ENCODE data around the gene GPR35.

GPR35 gene

DNA sequence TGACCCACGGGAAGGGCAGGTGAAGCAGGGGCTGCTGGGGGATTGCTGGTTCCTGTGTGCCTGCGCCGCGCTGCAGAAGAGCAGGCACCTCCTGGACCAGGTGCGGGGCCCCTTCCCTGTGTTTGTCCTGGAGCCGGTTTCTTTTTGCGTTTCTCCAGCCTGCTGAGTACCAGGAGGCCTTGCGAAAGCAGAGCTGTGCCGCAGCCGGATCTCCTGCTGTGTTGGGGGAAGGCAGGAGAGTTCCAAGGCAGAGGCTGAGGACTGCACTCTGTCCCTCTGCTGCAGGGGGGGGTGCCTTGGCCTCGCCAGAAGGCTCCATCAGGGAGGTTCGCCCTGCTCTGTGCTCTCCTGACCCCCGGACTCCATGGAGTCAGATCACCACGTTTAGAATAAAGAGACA lies 35.9 kb upstream of the GPR35 start:
- TF ChIP-seq, protein P1, sequence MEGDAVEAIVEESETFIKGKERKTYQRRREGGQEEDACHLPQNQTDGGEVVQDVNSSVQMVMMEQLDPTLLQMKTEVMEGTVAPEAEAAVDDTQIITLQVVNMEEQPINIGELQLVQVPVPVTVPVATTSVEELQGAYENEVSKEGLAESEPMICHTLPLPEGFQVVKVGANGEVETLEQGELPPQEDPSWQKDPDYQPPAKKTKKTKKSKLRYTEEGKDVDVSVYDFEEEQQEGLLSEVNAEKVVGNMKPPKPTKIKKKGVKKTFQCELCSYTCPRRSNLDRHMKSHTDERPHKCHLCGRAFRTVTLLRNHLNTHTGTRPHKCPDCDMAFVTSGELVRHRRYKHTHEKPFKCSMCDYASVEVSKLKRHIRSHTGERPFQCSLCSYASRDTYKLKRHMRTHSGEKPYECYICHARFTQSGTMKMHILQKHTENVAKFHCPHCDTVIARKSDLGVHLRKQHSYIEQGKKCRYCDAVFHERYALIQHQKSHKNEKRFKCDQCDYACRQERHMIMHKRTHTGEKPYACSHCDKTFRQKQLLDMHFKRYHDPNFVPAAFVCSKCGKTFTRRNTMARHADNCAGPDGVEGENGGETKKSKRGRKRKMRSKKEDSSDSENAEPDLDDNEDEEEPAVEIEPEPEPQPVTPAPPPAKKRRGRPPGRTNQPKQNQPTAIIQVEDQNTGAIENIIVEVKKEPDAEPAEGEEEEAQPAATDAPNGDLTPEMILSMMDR (IDR thresholded peaks at IDR 0.05; ENCODE audit: extremely low read depth, insufficient read depth, missing control alignments) = no peak
- DNase-seq (ENCODE audit: low spot score) = no peak
- in situ Hi-C loops (cut with MboI; ENCODE audit: low pct_unique_long_range_greater_than_20kb, low sequenced_read_pairs, unreplicated experiment) = no loop called here

DNA sequence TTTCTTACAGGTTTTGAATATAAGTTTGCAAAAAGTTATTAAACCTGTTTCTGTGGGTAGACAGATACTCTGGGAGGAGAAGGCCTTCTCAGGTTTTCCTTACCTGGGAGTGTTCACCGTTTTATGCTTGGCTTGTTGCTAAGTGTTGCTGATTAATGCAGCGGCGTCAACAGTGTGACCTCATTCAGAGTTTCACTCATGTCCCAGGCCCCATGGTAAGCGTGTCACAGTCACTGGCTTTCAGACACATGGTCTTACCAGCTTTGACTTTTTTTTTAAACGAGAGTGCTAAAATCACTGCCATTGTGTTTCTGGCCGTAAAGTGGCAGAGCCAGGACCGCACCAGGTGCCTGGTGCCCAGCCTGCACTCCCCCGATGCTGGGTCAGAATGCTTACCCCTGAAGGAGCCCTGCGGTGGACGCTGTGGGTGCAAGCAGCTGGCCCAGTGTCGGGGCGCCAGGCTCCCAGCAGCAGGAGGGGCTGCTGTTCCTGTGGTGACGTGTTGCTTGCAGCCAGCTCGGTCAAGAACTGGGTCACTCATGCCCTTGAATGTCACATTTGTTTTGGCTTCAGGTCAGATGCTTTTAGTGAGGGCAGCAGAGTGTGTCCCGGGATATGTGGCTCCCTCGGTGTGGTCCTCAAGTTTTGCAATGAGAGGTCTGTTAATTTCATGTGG lies 35.3 kb upstream of the GPR35 start:
- in situ Hi-C loops (cut with MboI; ENCODE audit: low pct_unique_long_range_greater_than_20kb, low sequenced_read_pairs, unreplicated experiment) = no loop called here
- DNase-seq (ENCODE audit: low spot score) = no peak
- TF ChIP-seq, protein P1 (IDR thresholded peaks at IDR 0.05; ENCODE audit: extremely low read depth, insufficient read depth, missing control alignments) = no peak

DNA sequence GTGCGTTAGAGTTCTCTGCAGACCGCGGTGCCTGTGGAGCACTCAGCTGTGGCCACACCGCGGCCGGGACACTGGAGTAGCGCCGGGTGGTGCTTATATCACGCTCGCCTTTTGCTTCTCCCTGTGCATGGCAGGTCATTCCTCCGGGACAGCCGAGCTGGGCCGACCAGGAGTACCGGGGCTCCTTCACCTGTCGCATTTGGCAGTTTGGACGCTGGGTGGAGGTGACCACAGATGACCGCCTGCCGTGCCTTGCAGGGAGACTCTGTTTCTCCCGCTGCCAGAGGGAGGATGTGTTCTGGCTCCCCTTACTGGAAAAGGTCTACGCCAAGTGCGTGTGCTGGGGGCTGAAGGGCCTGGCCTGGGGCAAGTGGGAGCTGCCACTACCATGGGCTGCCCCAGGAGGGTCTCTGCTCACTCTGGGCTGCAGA lies 34.6 kb upstream of the GPR35 start:
- in situ Hi-C loops (cut with MboI; ENCODE audit: low pct_unique_long_range_greater_than_20kb, low sequenced_read_pairs, unreplicated experiment) = no loop called here
- TF ChIP-seq, protein P1 (IDR thresholded peaks at IDR 0.05; ENCODE audit: extremely low read depth, insufficient read depth, missing control alignments) = no peak
- DNase-seq (ENCODE audit: low spot score) = no peak

DNA sequence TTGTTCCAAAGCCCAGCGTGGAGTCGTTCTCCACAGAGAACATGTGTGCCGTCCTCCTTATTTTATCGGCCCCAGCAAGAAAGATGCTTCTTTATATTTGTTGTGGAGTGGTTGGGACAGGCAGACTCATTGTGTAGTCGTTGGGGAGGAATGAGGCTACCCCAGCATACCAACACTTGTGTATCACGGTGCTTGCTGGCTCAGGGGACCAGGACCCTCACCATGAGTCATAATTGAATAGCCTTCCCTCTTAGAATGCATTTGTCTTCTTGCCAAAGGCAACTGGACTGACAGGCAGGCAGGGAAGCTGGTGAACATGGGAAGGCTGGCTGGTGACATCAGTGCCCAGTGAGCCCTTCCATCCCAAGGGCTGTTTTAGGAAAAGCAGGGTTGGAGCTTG lies 34.1 kb upstream of the GPR35 start:
- TF ChIP-seq, protein P1 (IDR thresholded peaks at IDR 0.05; ENCODE audit: extremely low read depth, insufficient read depth, missing control alignments) = no peak
- in situ Hi-C loops (cut with MboI; ENCODE audit: low pct_unique_long_range_greater_than_20kb, low sequenced_read_pairs, unreplicated experiment) = no loop called here
- DNase-seq (ENCODE audit: low spot score) = no peak

DNA sequence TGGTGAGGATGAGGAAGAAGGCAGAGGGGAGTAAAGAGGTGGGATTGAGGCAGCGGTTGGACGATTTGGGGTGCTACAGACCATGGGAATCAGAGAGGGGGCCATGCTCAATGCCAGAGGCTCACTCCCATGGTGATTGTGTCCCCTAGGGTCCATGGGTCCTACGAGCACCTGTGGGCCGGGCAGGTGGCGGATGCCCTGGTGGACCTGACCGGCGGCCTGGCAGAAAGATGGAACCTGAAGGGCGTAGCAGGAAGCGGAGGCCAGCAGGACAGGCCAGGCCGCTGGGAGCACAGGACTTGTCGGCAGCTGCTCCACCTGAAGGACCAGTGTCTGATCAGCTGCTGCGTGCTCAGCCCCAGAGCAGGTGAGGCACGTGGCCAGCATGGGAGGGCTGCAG lies 33.5 kb upstream of the GPR35 start:
- in situ Hi-C loops (cut with MboI; ENCODE audit: low pct_unique_long_range_greater_than_20kb, low sequenced_read_pairs, unreplicated experiment) = no loop called here
- TF ChIP-seq, protein P1 (IDR thresholded peaks at IDR 0.05; ENCODE audit: extremely low read depth, insufficient read depth, missing control alignments) = no peak
- DNase-seq (ENCODE audit: low spot score) = no peak

DNA sequence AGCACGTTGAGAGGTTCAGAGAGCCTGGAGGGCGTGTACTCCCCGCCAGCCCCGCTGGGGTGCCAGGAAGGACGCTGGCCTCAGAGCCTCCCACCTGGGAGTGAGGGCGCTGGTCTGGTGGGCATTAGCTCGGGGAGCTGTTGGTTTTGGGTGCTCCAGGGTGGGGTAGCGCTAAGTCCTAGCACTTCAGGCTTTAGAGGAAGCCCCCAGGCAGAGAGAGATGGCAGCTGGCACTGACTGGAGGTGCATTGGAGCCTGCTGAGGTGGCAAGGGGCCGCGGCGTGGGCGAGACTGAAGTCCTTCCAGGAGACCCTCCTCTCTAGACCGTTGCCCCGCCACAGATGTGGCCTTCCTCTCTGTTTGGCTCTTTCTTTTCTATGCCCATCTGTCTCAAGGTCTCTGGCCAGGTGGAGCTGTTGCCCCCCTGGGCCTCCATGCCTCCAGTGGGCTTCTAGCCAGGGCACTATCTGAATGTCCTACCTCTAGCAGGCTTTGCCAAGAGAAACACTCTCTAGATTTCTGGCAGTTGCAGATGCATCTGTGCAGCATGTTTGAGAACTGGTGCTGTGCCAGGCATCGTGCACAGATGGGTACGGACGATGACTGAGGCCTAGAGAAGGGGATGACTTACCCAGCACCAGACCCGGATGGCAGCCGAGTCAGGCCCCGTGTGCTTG lies 32.1 kb upstream of the GPR35 start:
- DNase-seq (ENCODE audit: low spot score) = no peak
- in situ Hi-C loops (cut with MboI; ENCODE audit: low pct_unique_long_range_greater_than_20kb, low sequenced_read_pairs, unreplicated experiment) = no loop called here
- TF ChIP-seq, protein P1 (IDR thresholded peaks at IDR 0.05; ENCODE audit: extremely low read depth, insufficient read depth, missing control alignments) = no peak

All from GM13977 (cell line).